ENCODE measurements around the gene POU6F2.

POU6F2 gene

GRCh38 chr7:39461263-39461820 lies 483.6 kb downstream of the POU6F2 start:
- DNase-seq, result no peak

DNA sequence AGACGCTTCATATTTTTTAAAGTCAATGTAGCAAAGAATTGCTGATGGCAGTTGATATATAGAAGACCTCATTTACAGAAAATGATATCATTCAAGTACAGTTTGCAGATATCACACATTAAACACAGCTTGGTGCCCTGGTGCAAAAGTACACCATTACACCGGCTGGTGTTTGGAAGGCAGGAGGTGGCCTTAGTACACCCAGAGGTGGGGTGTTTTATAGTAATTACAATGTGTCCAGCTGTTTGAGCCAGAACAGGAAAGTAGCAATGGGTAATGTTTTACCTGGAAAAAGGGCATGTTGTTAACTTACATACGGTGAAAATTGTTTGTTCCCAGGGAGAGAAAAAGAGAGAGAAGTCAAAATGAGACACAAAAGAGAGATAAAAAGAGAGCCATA lies 485.5 kb downstream of the POU6F2 start:
- DNase-seq, result no peak

DNA sequence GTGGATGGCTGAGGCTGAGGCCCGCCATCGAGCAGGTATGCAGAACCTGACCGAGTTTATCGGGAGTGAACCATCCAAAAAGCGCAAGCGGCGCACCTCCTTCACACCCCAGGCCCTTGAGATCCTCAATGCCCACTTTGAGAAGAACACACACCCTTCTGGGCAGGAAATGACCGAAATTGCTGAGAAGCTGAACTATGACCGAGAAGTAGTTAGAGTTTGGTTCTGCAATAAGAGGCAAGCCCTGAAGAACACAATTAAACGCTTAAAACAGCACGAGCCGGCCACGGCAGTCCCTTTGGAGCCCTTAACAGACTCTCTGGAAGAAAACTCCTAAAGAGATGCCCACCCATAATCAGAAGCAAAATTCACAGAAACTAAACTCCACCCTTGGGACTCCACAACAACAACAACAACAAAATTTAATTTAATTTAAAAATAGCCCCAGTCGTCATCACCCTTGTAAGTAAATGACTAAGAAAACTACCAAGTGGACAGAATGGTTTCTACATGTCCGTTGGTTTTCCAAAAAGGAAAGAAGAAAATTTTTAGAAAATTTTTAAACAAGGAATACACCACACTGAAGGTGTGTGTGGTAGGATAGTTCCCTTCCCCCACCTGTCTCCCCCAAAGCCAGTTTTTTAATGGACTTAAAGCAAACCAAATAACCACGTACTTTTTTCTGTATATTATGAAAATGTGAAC lies 486.8 kb downstream of the POU6F2 start:
- DNase-seq, result no peak

GRCh38 chr7:39465055-39465929 lies 487.6 kb downstream of the POU6F2 start:
- peak; percentile 3 to 25 for DNase-seq

DNA sequence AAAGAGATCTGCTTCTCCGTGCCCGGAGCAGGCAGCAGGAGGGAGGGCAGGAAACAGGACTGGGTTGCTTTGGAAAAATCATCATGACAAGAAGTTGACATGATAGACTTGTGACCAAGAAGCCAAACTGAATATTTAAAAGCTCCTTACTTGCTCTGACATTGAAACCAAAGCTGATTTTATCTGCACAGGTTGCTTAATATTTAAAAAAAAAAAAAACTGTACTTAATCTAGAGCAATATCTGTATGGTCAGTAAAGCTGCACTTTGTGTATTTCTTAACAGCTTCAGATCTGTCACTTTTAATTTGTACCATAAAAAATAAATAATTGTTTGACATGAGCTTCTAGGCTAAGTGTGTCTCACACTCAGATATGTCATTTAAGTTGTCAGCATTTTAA lies 490.6 kb downstream of the POU6F2 start:
- no peak for DNase-seq

- no peak for DNase-seq
Observed at GRCh38 chr7:39468808-39469374, 491.2 kb downstream of the POU6F2 start.

DNA sequence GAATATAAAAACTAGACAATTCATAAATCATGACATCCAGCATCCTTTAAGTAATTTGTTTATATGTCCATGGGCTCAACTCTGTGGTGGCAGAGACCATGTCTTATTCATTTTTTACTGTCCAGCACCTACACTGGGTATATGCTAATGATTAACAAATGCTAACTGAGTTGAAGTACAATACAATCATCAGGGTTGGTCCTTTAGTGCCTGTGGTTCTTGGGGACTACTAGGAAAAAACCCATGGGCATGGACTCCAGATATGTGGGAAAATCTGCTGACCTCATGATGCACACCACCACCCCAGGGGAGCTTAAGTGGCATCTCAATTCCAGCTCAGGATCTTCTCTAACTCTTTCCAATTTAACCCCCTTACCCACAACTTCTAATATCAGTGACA lies 503.2 kb downstream of the POU6F2 start:
- DNase-seq, result no peak

DNA sequence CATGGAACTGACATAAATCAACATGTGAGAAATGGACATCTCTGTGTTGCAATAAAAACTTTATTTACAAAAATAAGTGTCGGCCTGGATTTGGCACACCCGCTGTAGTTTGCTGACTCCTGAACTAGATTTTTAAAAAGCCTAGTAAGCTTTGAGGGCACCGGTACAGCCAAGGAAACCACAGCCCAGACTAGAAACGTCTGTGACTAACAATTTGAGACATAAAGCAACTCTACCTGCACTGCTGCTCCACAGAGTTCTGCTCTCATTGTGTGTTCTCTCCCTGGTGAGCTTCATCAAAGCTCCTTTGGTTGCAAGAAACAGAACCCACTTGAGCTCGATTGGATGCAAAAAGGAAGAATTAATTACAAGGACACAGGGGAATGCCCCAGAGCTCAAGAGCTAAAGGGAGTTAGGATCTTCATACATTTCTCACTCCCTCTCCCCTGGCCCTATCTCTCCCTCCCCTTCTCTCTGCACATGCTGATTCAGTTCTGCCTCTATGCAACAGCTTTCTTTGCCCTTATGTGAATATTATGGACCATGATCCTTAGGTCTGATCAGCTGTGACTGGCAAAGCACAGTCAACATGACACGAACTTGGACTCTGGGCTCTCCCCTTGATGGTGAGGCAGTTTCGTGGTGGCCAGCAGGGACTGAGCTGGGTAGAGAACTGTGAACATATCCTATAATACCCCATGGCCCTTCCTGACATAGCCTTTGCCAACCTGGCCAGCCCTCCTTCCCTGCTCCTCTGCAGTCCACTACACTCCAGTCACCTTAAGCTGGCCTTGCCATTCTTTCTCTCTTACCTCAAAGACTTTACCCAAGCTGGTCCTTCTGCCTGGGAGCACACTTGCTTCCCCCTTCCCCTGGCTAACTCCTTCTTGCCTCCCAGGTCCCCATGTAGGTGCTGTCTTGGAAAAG lies 511.0 kb downstream of the POU6F2 start:
- no peak for DNase-seq

DNA sequence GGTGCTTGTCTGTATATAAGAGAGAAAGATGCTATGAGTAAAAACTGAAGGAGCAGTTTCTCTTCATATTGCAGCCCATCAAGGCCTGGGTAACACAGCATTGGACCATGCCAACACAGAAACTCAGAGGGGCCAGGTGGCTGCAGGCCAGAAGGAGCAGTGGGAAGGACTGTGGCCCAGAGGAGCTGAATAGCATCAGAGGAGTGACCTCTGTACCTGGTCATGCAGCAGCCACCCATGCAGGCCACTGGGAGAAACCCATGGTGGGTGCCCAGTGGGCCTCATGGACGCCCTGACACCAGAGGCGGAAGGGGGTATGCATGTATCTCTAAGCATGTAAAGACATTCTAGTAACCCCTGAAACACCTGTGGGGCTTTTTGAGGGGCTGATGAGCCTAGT lies 512.6 kb downstream of the POU6F2 start:
- no peak for DNase-seq

DNA sequence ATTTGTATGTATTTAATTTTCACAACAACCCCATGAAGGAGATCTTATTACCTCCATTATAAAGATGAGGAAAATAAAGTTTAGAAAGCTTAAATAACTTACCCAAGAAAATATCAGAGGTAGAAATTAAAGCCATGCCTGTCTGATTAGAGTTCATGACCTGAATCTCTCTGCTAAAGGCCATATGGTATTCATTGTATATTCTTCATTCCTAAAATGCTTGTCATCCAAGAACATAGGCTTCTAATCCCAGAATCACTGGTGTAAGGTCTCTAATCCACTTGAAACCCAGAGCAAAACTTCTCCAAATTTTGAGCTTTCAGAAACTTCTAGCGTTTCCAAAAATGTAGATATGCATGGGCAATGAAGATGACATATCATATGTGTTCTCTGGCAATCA lies 516.2 kb downstream of the POU6F2 start:
- no peak for DNase-seq

DNA sequence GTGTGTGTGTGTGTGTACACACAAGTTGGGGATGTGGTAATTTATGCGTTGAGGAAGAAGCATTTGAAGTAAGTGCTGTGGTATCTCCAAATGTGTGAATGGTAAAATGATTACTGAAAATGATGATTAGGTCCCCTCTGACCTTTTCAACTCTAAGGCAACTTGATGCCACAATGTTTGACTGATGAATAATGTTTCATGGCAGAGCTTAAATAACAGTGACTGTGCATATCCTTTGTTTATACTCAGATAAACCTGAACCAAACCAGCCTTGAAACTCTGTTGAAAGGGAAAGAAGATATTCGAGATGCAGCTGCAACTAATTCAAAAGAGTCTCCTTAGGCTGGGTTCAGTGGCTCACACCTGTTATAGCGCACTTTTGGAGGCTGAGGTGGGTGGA lies 523.6 kb downstream of the POU6F2 start:
- DNase-seq, result no peak

DNA sequence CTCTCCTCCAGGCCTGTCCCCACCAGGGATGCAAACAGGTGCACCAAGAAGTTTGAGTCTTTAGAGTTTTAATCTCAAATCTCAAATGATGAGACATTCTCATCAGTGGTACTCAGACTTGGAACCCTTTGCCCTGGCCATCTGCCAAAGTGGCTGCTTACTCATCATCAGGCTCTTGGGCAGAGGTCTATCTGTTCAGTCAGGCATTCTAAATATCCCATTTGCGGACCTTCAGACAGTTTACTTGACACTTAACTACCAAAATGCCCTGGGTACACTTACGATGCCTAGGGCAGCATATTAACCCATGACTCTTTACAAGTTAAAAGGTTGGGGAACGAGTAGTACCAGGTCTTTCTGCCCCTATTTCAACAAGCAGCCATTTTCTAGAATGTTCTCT lies 527.3 kb downstream of the POU6F2 start:
- no peak for DNase-seq

DNA sequence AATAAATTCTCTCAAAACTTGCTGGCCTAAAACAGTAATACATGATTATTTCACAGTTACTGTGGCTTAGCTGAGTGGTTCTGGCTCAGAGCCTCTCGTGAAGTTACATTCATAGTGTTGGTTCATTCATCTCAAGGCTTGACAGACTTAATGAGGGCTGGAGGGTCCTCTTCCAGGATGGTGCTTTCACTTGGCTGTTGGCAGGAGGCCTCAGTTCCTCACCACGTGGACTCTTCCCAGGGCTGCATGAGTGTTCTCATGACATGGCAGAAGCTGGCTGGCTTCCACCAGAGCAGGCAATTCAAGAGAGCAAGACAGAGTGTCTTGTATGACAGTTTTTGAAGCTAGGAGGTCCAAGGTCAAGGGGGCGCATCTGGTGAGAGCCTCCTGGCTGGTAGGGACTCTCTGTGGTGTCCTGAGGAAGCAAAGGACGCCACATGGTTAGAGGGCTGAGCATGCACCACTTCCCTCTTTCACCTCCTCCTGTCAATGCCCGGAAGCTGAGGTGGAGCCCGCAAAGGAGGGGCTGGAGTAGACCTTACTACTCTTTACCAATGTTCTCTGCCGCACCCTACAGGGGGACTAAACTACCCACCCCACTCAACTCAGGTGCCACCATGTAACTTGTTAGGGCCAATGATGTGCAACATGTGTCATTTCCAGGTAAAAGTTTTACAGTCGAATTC lies 530.3 kb downstream of the POU6F2 start:
- peak in 1 of 2 experiments; percentile 17 for DNase-seq

- DNase-seq, result no peak
Observed at GRCh38 chr7:39509436-39509835, 531.7 kb downstream of the POU6F2 start.

GRCh38 chr7:39509912-39510311 lies 532.2 kb downstream of the POU6F2 start:
- DNase-seq, result no peak

- DNase-seq, result no peak
Observed at GRCh38 chr7:39510864-39511354, 533.2 kb downstream of the POU6F2 start.

DNA sequence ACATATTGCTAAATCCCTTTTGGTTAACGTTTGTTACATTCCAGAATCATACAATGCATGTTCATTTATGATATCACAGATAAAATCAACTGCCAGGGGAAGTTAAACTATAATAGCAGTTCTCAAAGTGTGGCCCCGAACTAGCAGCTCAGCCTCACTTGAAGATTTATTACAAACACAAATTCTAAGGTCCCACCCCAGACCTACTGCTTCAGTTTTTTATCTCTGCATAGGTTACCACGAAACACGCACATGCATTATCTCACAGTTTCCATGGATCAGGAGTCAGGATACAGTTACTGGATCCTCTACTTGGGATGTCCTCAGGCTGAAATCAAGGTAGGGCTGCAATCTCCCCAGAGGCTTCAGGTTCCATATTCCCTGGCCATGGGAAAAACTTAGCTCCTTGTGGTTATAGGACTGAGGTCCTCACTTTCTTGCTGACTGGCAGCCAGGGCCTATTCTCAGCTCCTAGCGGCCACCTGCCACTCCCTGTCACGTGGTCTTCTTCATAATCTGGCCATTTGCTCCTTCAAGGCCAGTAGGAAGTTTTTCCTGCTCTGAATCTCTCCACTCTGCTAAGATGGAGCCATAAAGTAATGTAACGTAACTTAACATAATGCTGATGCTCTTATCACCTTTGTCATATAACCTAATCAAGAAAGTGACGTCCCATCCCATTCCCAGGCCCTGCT lies 538.0 kb downstream of the POU6F2 start:
- no peak for DNase-seq

DNA sequence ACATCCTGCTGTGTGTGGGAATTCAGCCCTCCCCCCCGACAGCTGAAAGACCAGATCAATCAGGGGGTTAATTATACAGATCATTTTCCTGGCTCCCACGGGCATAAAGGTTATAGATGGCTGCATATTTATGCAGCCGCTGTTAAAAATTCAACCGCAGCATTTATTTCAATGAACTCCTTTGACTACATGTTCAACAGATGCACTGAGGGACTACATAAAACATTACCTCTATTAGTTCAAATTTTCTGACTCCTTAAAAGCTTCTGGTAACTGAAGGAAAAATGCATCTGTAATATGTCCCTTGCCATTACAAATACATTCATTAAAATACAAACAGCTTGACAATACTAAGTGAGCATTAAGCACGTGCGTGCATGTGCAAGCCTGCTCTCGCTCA lies 538.8 kb downstream of the POU6F2 start:
- DNase-seq, result no peak

- no peak for DNase-seq
Observed at GRCh38 chr7:39517240-39517639, 539.5 kb downstream of the POU6F2 start.
